Measurements from ENCODE around the gene DDAH1.

Gene DDAH1

GRCh38 chr1:85274969-85275453 is 189.9 kb downstream of the DDAH1 start:
- DNase-seq (ENCODE audit: low spot score) = no peak

GRCh38 chr1:85273397-85273796 is 191.6 kb downstream of the DDAH1 start:
- DNase-seq (ENCODE audit: low spot score) = no peak

GRCh38 chr1:85268801-85269585 is 196.0 kb downstream of the DDAH1 start:
- no peak for DNase-seq (ENCODE audit: low spot score)
